GM19328 (cell line): ENCODE data around the gene CCL8.

Experiments
- ATAC-seq: cut with Tn5 transposase; IDR thresholded peaks from one replicate; pipeline ENCODE4 v1.9.1; 2021; ENCODE audit warnings: mild to moderate bottlenecking, moderate library complexity; ENCODE audit not compliant: unreplicated experiment

Gene CCL8

GRCh38 chr17:34366529-34367107 lies 47.4 kb downstream of the CCL8 start:
- ATAC-seq, result no peak

- ATAC-seq, result no peak
Measured at GRCh38 chr17:34367486-34368195, 48.4 kb downstream of the CCL8 start.

GRCh38 chr17:34368196-34368945 lies 49.1 kb downstream of the CCL8 start:
- no peak for ATAC-seq

- ATAC-seq, result no peak
Measured at GRCh38 chr17:34368946-34369500, 49.8 kb downstream of the CCL8 start.

- no peak for ATAC-seq
Measured at GRCh38 chr17:34369571-34369970, 50.3 kb downstream of the CCL8 start.

- no peak for ATAC-seq
Measured at GRCh38 chr17:34370376-34370996, 51.3 kb downstream of the CCL8 start.

- no peak for ATAC-seq
Measured at GRCh38 chr17:34370997-34371395, 51.8 kb downstream of the CCL8 start.
